HG03342 (cell line): ENCODE measurements around the gene KRTAP4-11.
"Not testable (repeated sequence)": the region's sequence is repeated elsewhere in the genome, so short reads cannot be mapped to it uniquely, and the experiment has no call there.

ENCODE experiments used
- ATAC-seq: cut with Tn5 transposase; IDR thresholded peaks from one replicate; pipeline ENCODE4 v1.9.1; 2021; ENCODE audit warnings: mild to moderate bottlenecking, moderate library complexity; ENCODE audit not compliant: unreplicated experiment

KRTAP4-11 gene

GRCh38 chr17:41117846-41118386, at the start of gene KRTAP4-11:
Gene KRTAP4-11 (minus strand): TSS chr17:41118373. CDS start chr17:41118315, 58 bp downstream.
- not testable (repeated sequence) for ATAC-seq

- ATAC-seq = no peak
Measured at GRCh38 chr17:41167561-41167960, 49.4 kb upstream of the KRTAP4-11 start.

GRCh38 chr17:41163828-41164227, 45.7 kb upstream of the KRTAP4-11 start:
- no peak for ATAC-seq

GRCh38 chr17:41160648-41161047, 42.5 kb upstream of the KRTAP4-11 start, which contains the start of gene KRTAP4-4:
Gene KRTAP4-4 (minus strand): TSS chr17:41160748. CDS start chr17:41160691, 57 bp downstream.
- ATAC-seq = no peak

DNA sequence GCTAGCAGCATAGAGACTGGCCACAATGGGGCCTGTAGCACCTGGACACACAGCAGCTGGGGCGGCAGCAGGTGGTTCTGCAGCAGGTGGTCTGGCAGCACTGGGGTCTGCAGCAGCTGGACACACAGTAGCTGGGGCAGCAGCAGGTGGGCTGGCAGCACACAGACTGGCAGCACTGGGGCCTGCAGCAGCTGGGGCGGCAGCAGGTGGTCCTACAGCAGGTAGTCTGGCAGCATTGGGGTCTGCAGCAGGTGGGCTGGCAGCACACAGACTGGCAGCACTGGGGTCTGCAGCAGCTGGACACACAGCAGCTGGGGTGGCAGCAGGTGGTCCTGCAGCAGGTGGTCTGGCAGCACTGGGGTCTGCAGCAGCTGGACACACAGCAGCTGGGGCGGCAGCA, 42.0 kb upstream of the KRTAP4-11 start:
- not testable (repeated sequence) for ATAC-seq

DNA sequence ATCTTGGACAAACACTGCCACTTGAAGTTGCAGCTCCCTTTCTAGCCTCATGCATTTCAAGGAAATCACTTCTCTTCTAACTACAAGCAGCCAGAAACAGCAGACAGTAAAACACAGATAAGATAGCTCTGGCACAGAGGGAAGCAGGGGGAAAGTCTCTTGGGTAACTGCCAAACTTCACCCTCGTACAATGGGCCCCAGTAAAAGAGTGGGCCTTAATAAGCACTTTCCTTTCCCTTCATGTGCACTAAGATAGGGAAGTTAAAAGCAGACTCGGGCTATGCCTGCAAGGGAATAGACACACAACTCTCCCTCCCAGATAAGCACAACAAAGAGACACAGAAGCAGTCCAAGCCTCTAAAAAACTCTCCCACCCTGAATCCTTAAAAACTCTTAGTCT, 35.7 kb upstream of the KRTAP4-11 start:
- ATAC-seq = no peak

- no peak for ATAC-seq
Measured at GRCh38 chr17:41151525-41151924, 33.4 kb upstream of the KRTAP4-11 start.

- ATAC-seq = no peak
Measured at GRCh38 chr17:41150026-41150425, 31.9 kb upstream of the KRTAP4-11 start.

DNA sequence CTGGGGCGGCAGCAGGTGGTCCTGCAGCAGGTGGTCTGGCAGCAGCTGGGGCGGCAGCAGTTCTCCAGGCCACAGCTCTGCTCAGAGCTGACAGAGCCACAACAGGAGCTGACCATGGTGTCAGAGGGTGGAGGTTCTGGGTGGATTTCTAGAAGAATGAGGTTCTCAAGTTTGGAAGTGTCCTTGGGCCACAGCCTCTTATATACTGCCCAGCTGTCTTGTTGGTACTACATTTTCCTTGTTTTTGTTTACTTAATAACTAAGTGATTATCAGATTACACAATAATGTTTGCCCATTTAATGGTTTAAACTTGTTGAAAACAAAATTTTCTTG, 31.4 kb upstream of the KRTAP4-11 start, which contains the start of gene KRTAP4-5:
TSS of gene KRTAP4-5 (minus strand) at position 174 of the 334 bp plus-strand sequence. CDS start at position 116, 58 bp downstream.
- no peak for ATAC-seq

DNA sequence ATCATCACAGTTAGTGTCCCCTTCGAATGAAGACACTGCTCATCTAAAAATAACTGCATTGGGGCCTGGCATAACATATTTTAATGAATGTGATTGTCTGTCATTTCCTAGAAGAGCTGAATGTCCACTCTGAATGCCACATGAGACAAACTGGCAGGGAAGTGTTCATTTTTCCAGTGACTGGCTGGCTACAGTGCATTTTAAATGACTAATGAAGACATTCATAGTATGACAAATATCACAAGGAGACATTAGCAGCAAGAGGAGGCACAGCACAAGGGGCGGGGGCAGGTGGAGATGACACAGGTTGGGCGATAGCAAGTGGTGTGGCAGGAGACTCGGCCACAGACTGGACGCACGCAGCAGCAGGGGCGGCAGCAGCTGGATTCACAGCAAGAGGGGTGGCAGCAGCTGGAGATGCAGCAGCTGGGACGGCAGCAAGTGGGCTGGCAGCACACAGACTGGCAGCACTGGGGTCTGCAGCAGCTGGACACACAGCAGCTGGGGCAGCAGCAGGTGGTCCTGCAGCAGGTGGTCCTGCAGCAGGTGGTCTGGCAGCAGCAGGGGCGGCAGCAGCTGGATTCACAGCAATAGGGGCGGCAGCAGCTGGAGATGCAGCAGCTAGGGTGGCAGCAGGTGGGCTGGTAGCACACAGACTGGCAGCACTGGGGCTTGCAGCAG, 30.9 kb upstream of the KRTAP4-11 start:
- ATAC-seq = not testable (repeated sequence)

- no peak for ATAC-seq
Measured at GRCh38 chr17:41147531-41148204, 29.5 kb upstream of the KRTAP4-11 start.

DNA sequence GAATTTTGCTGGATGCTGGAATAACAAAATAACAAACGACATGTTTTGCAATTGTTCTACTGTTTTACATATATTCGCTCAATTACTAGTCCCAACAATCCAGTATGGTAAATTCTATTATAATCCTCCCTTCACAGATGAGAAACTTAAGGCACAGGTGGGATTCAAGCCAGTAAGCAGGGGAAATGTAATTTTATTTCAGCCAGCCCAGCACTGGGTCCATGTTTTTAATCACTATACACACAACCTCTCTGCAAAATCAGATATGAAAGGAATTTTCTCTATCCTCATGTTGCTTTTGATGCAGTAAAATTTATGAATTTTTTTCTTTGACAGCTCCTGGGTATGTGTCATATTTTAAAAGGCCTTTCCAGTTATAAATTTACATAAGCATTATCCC, 27.1 kb upstream of the KRTAP4-11 start:
- no peak for ATAC-seq

DNA sequence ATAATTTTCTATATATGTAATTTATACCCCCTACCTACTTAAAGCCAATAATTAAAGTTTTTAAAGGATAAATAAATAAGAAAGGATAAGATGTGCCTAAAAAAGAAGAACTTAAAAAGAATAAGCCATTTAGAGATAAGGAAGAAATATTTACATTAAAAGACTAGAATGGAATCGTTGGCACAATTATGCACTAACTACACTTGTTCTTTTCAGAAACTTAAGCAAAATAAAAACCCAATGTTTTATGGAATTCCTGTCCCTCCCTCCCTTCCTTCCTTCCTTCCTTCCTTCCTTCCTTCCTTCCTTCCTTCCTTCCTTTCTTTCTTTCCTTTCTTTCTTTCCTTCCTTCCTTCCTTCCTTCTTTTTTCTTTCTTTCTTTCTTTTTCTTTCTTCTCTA, 26.7 kb upstream of the KRTAP4-11 start:
- no peak for ATAC-seq

DNA sequence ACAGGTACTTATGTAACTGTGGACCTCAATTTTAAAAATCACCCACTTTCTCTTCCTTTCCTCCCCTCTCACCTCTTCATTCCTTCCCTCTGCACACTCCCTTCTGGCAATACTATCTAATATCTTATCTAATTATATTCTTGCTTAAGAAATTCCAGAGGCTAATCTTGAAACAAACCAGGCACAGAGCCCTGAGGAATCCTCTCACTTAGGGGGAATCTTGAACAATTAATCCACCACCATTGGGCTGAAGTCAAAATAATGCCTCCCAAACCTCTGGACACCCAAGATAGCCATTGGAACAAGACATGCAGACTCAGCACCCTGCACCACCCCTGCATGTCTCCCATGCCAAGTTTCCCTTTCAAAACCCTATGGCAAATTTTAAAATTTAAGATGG, 23.2 kb upstream of the KRTAP4-11 start:
- no peak for ATAC-seq

DNA sequence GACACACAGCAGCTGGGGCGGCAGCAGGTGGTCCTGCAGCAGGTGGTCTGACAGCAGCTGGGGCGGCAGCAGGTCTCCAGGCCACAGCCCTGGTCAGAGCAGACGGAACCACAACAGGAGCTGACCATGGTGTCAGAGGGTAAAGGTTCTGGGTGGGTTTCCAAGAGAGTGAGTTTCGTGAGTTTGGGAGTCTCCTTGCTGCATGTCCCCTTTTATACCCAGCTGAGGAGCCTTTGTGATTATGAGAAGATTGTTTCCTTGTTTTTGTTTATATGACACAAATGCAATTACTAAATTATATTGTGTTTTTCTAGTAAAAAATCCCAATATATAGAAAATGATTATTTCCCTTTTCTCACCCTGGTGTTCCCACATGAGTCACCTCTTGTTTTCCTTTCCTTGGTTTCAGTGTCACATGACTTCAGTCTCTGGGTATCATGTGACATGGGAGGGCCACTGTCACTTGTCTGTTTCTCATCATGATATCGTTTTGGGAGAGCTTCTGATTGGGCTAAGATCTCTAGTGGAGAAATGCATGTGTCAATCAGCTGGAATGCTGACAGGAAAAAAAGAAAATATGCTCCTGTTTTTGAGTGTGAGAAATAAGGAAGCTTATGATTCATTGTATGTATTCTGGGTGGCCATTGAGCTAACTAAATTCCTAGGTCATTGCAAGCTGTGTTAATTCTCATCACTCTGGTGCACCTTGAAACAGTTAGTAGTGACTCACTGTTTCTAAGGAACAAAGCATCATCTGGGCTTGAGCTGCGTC, 22.4 kb upstream of the KRTAP4-11 start, which contains the start of gene KRTAP4-6:
TSS of gene KRTAP4-6 (minus strand) at position 185 of the 772 bp plus-strand sequence. CDS start at position 128, 57 bp downstream.
- ATAC-seq = no peak

DNA sequence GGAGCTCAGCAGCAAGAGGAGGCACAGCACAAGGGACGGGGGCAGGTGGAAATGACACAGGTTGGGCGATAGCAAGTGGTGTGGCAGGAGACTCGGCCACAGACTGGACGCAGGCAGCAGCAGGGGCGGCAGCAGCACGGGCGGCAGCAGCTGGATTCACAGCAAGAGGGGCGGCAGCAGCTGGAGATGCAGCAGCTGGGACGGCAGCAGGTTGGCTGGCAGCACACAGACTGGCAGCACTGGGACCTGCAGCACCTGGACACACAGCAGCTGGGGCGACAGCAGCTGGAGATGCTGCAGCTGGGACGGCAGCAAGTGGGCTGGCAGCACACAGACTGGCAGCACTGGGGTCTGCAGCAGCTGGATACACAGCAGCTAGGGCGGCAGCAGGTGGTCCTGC, 21.7 kb upstream of the KRTAP4-11 start:
- ATAC-seq = not testable (repeated sequence)

DNA sequence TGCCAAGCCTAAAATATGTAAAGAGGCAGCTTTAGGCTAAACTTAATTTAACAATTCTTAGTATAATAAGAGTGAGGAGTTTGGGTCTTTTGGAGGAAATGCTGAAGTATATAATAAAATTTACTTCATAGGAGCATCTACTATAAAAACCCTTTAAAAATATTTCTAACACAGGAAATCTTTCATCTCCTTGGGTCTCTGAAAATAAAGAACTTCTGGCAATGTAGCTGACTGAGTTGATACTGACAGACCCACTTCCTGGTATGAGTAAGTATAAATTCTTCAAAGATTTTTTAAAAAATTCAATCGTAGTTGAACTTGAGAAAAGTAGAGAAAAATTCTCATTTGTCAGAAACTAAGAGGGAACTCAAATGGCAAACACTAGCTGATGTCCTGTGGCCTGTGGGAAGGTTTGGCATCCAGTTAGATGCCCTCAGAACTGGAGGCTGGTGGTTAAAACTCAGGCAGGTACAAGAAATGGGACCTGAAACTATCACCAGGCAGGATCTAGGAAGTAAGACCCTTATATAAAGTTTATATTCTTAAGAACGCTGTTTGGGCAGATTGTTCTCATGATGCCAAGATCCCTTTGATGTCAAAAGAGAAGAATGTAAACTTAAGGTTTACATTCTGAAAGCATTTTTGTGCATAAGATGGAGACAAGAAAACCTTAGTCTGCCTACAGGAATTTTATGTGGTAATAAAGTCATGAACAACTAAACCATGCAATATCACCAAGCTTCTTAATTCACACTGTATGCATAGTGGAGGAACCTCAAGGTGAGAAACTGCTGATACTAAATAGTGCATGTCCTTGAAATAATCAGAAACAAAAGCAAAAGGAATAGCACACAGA, 15.9 kb upstream of the KRTAP4-11 start:
- no peak for ATAC-seq

GRCh38 chr17:41131979-41132378, 13.8 kb upstream of the KRTAP4-11 start:
- ATAC-seq = no peak

DNA sequence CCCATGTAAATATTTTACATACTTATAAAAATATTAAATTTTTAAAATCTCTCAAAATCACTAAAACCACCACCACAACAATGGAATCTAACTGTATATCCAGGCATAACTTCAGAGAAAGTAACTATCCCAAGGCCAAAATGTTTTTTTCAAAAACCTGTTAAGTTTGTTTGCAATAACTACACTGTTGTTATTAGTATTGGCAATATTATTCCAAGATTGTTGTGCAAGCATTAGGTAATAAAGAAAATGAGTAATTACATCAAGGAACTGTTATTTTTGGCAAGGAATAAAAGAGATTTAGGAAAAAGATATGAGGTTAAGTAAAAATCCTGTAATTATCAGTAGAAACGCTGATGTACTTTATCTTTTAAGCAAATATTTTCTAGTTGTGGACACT, 9.2 kb upstream of the KRTAP4-11 start:
- ATAC-seq = no peak

DNA sequence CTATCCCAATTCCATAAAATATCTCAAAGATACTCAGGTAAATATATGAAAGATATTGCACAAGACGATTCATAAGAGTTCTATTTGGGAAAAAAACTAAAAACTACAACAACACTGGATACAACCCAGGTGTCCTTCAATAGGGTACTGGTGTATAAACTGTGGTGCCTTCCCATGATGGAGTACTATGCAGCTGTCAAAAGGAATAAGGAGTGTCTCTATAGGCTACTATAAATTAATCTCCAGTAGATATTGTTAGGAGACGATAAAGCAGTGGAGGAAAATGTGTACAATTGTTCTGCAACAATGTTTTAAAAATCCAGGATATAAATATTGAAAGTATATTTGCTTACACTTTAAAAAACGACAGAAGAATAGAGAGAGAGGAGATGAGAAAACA, 8.2 kb upstream of the KRTAP4-11 start:
- no peak for ATAC-seq
